Tibial nerve (tissue), 4 donors: ENCODE measurements around the gene AARSD1. TPM values are rescaled to one million over a fixed set of nuclear protein-coding genes. Genes with fewer than 3 reads are reported as not detected.
"Not testable (repeated sequence)": the region's sequence is repeated elsewhere in the genome, so short reads cannot be mapped to it uniquely, and the experiment has no call there.

Experiments used
- DNase-seq, 2 donors: peaks; one replicate each; pipeline ENCODE4 v3.0.0-alpha.2; 2019; ENCODE audit warnings: low spot score in 2 of 2
- H3K27ac ChIP-seq, 4 donors: fragments of 200-600 bp; sonication (generic) in 3 of 4; one replicate each; pipeline ENCODE4 v1.5.1; 2017 to 2019; ENCODE audit warnings: mild to moderate bottlenecking in 1 of 4
- H3K27me3 ChIP-seq, 2 donors: fragments of 200-600 bp; sonication (generic) in 1 of 2; one replicate each; pipeline versions ENCODE4 v1.5.1 to v1.6.0; 2017 to 2019
- H3K36me3 ChIP-seq, 3 donors: fragments of 200-600 bp; sonication (generic); one replicate each; pipeline ENCODE4 v1.5.1; 2018 to 2019
- H3K4me1 ChIP-seq, 4 donors: fragments of 200-600 bp; sonication (generic) in 3 of 4; one replicate each; pipeline ENCODE4 v1.5.1; 2017 to 2019
- H3K4me3 ChIP-seq, 4 donors: fragments of 200-600 bp; sonication (generic) in 3 of 4; one replicate each; pipeline ENCODE4 v1.5.1; 2017 to 2019; ENCODE audit warnings: mild to moderate bottlenecking in 1 of 4, moderate library complexity in 1 of 4
- H3K9me3 ChIP-seq, 4 donors: fragments of 200-600 bp; sonication (generic) in 3 of 4; one replicate each; pipeline ENCODE4 v1.5.1; 2017 to 2019
- CTCF ChIP-seq, 5 experiments: fragments of 200-600 bp in 3 of 5; fragments of 450-650 bp in 2 of 5; sonication (generic) in 3 of 5; IDR thresholded peaks; one replicate each; pipeline ENCODE4 v1.5.1; 2016 to 2019; ENCODE audit warnings: antibody characterized with exemption in 5 of 5, mild to moderate bottlenecking in 3 of 5, moderate library complexity in 2 of 5
- EP300 ChIP-seq, 2 donors: sonication (generic); formaldehyde crosslinking; IDR thresholded peaks; one replicate each; pipeline ENCODE4 v1.6.1; 2017; ENCODE audit warnings: antibody characterized with exemption in 2 of 2, mild to moderate bottlenecking in 1 of 2
- POLR2A ChIP-seq, 2 donors: fragments of 450-650 bp; IDR thresholded peaks; one replicate each; pipeline ENCODE4 v1.6.1; 2017; ENCODE audit warnings: antibody characterized with exemption in 2 of 2, mild to moderate bottlenecking in 2 of 2, moderate library complexity in 2 of 2
- WGBS, 2 donors: methylation state at CpG; one replicate each; pipeline ENCODE4 v1.1.5; 2018; 5-methylcytosine and 5-hydroxymethylcytosine counted together
- total RNA-seq, 4 donors: library from RNA; depleted of rRNA; stranded (reverse); fragments of >200 nt; gene quantifications; one replicate each; pipeline ENCODE4 v1.1.0, GENCODE V29; 2016

AARSD1 gene
- total RNA-seq, 4 donors from 2014 or later: 26.0 to 42.0 (median 31.3) TPM

GRCh38 chr17:43006639-43007551, 42.6 kb upstream of the AARSD1 start, which contains the start of gene IFI35:
Gene IFI35 (plus strand): TSS chr17:43006784. CDS start chr17:43006948, 164 bp downstream.
- Histone ChIP-seq H3K4me1 (peaks cover 0 to 52% (median 26%) of the 10 kb centered on the region in 4 donors), H3K36me3 (peaks cover 0 to 30% (median 17%) of the 10 kb centered on the region in 3 donors), H3K27me3 (no peaks in the 10 kb centered on the region), H3K27ac (peak within 1 kb of the TSS; percentile 67 to 97 (median 92)), H3K4me3 (peak within 1 kb of the TSS; percentile 47 to 89 (median 60)), H3K9me3 (no peaks in the 10 kb centered on the region)
- 31 to 36% methylated on average over 18 of the region's 18 CpGs for WGBS, 2 donors
- TF ChIP-seq POLR2A (IDR thresholded peaks at IDR 0.05) (peak; percentile 43 to 57), CTCF (IDR thresholded peaks at IDR 0.05) (peak; percentile 18 to 62 (median 41)), EP300 (IDR thresholded peaks at IDR 0.05) (peak in 1 of 2 donors; percentile 85)
- peak; percentile 80 to 83 for DNase-seq

GRCh38 chr17:43003542-43004172, 39.4 kb upstream of the AARSD1 start:
- Histone ChIP-seq H3K9me3 (no peaks in the 10 kb centered on the region), H3K36me3 (peaks cover 0 to 51% (median 26%) of the 10 kb centered on the region in 3 donors), H3K4me1 (peaks cover 0 to 43% (median 21%) of the 10 kb centered on the region in 4 donors), H3K4me3 (no peak overlapping the region), H3K27me3 (no peaks in the 10 kb centered on the region), H3K27ac (no peak overlapping the region)
- no peak for TF ChIP-seq POLR2A (IDR thresholded peaks at IDR 0.05)
- no peak for TF ChIP-seq EP300 (IDR thresholded peaks at IDR 0.05)
- no peak for TF ChIP-seq CTCF (IDR thresholded peaks at IDR 0.05)
- WGBS, 2 donors: 84 to 89% methylated on average over 5 of the region's 5 CpGs
- no peak for DNase-seq

- H3K9me3 ChIP-seq, H3K27me3 ChIP-seq, DNase-seq, H3K4me3 ChIP-seq, H3K27ac ChIP-seq: not testable (repeated sequence)
- Histone ChIP-seq H3K36me3 (peaks cover 0 to 51% (median 26%) of the 10 kb centered on the region in 3 donors), H3K4me1 (peaks cover 0 to 35% (median 15%) of the 10 kb centered on the region in 4 donors)
- 91 to 92% methylated on average over 13 of the region's 13 CpGs for WGBS, 2 donors
These were observed 36.6 kb upstream of the AARSD1 start for GRCh38 chr17:43000894-43001293.

GRCh38 chr17:42999003-42999525, 34.8 kb upstream of the AARSD1 start:
- peak overlapping the region; percentile 51 to 79 (median 72) for H3K4me3 ChIP-seq
- no peaks in the 10 kb centered on the region for H3K9me3 ChIP-seq
- peaks cover 0 to 35% (median 15%) of the 10 kb centered on the region in 4 donors for H3K4me1 ChIP-seq
- WGBS, 2 donors: 15 to 19% methylated on average over 10 of the region's 10 CpGs
- peaks cover 0 to 49% (median 26%) of the 10 kb centered on the region in 3 donors for H3K36me3 ChIP-seq
- peak overlapping the region; percentile 40 to 91 (median 88) for H3K27ac ChIP-seq
- H3K27me3 ChIP-seq: no peaks in the 10 kb centered on the region
- no peak for TF ChIP-seq POLR2A (IDR thresholded peaks at IDR 0.05)
- no peak for TF ChIP-seq CTCF (IDR thresholded peaks at IDR 0.05)
- TF ChIP-seq EP300 (IDR thresholded peaks at IDR 0.05): no peak
- no peak for DNase-seq
